PC-3 (cell line): ENCODE data around the gene HSPB6. TPM values are rescaled to one million over a fixed set of nuclear protein-coding genes. Genes with fewer than 3 reads are reported as not detected.

Source experiments
- ATAC-seq: fragments of 200-7000 bp; cut with Tn5 transposase; 2 replicates; pipeline ENCODE4 v1.9.1; 2020; ENCODE audit warnings: mild to moderate bottlenecking, moderate library complexity
- BruUV-seq: library from RNA; stranded (reverse); fragments of 400-500 nt; replicated peaks from 2 replicates; lab custom pipeline; 2021; lab: Mats Ljungman, UMichigan
- CTCF ChIA-PET: fragments of 300-600 bp; sonication (Branson Sonifier 250); formaldehyde crosslinking; loops from one replicate; lab custom pipeline; 2022; ENCODE audit warnings: antibody characterized with exemption; lab: Charles Lee
- POLR2A ChIA-PET: fragments of 300-600 bp; sonication (Branson Sonifier 250); formaldehyde crosslinking; loops from one replicate; lab custom pipeline; 2022; ENCODE audit warnings: antibody characterized with exemption; ENCODE audit not compliant: unreplicated experiment; lab: Charles Lee
- DNase-seq: peaks from one replicate; pipeline ENCODE4 v3.0.0-alpha.2; 2015
- H2AFZ ChIP-seq: fragments of 300-600 bp; sonication (generic); 2 replicates; pipeline ENCODE4 v1.6.0; 2016; ENCODE audit warnings: antibody characterized with exemption, low read length
- H3F3A ChIP-seq: fragments of 300-600 bp; sonication (generic); one replicate; pipeline ENCODE4 v1.6.0; 2017; ENCODE audit warnings: antibody characterized with exemption, low read length, control low read depth, mild to moderate bottlenecking; ENCODE audit not compliant: unreplicated experiment
- H3K27ac ChIP-seq: fragments of 300-600 bp; sonication (generic); 2 replicates; pipeline ENCODE4 v1.5.1; 2016; ENCODE audit warnings: mild to moderate bottlenecking, low read length
- H3K27me3 ChIP-seq: fragments of 300-600 bp; sonication (generic); 2 replicates; pipeline ENCODE4 v1.6.1; 2016; ENCODE audit warnings: low read length, mixed read lengths
- H3K36me3 ChIP-seq: fragments of 300-600 bp; sonication (generic); 2 replicates; pipeline ENCODE4 v1.6.1; 2016; ENCODE audit warnings: low read depth, mixed run types, low read length, mixed read lengths
- H3K4me1 ChIP-seq: fragments of 300-600 bp; sonication (generic); 2 replicates; pipeline ENCODE4 v1.5.1; 2016; ENCODE audit warnings: low read length; ENCODE audit not compliant: insufficient read depth
- H3K4me2 ChIP-seq: fragments of 300-600 bp; sonication (generic); 2 replicates; pipeline ENCODE4 v1.6.0; 2016; ENCODE audit warnings: low read length
- H3K4me3 ChIP-seq: fragments of 300-600 bp; sonication (generic); 2 replicates; pipeline ENCODE4 v1.5.1; 2016; ENCODE audit warnings: mild to moderate bottlenecking, low read length, mixed read lengths
- H3K79me2 ChIP-seq: fragments of 300-600 bp; sonication (generic); 2 replicates; pipeline ENCODE4 v1.6.1; 2017; ENCODE audit warnings: low read length, mixed read lengths
- H3K9ac ChIP-seq: fragments of 300-600 bp; sonication (generic); 2 replicates; pipeline ENCODE4 v1.6.0; 2016; ENCODE audit warnings: mild to moderate bottlenecking, low read length
- H3K9me2 ChIP-seq: fragments of 300-600 bp; sonication (generic); replicated peaks from 2 replicates; pipeline ENCODE4 v1.6.1; 2016; ENCODE audit warnings: mixed run types, low read length, mixed read lengths
- H3K9me3 ChIP-seq: fragments of 300-600 bp; sonication (generic); 2 replicates; pipeline ENCODE4 v1.6.1; 2016; ENCODE audit warnings: low read length, mixed read lengths
- H4K20me1 ChIP-seq: fragments of 300-600 bp; sonication (generic); 2 replicates; pipeline ENCODE4 v1.6.1; 2016; ENCODE audit warnings: low read length, mixed read lengths
- EZH2 ChIP-seq: fragments of 300-600 bp; sonication (generic); IDR thresholded peaks from one replicate; pipeline ENCODE4 v1.6.1; 2017; ENCODE audit warnings: antibody characterized with exemption, mild to moderate bottlenecking, low read length; ENCODE audit not compliant: unreplicated experiment
- EZH2phosphoT487 ChIP-seq: fragments of 300-600 bp; sonication (generic); IDR thresholded peaks from 2 replicates; pipeline ENCODE4 v1.6.1; 2018; ENCODE audit warnings: mild to moderate bottlenecking, antibody characterized with exemption, low read length, borderline replicate concordance
- intact Hi-C: fragments of 100-400 bp; cut with micrococcal nuclease; formaldehyde crosslinking; loops from 2 replicates; pipeline ENCODE4 v1.9.0; 2023
- total RNA-seq: library from RNA; depleted of rRNA; stranded (reverse); fragments of >200 nt; gene quantifications from 2 replicates; pipeline ENCODE4 v1.2.3, GENCODE V29; 2014
- TF ChIP-seq, protein P1 (sequence below): fragments of 300-600 bp; sonication (generic); conservative IDR thresholded peaks from 2 replicates; pipeline ENCODE4 v1.5.1; 2017; ENCODE audit warnings: antibody characterized with exemption, low read depth, mild to moderate bottlenecking, low read length

Gene HSPB6
- total RNA-seq, 1 experiment from 2014 or later: not detected

GRCh38 chr19:35780717-35781116 is 23.9 kb upstream of the HSPB6 start:
- no peaks in the 10 kb centered on the region for H3K9me2 ChIP-seq
- no peaks in the 10 kb centered on the region for H3K36me3 ChIP-seq
- no peaks in the 10 kb centered on the region for H3K27me3 ChIP-seq
- no peaks in the 10 kb centered on the region for H3F3A ChIP-seq
- no peaks in the 10 kb centered on the region for H4K20me1 ChIP-seq
- BruUV-seq: no TSS peak
- no peak for TF ChIP-seq EZH2
- TF ChIP-seq EZH2phosphoT487: no peak
- TF ChIP-seq, protein P1, sequence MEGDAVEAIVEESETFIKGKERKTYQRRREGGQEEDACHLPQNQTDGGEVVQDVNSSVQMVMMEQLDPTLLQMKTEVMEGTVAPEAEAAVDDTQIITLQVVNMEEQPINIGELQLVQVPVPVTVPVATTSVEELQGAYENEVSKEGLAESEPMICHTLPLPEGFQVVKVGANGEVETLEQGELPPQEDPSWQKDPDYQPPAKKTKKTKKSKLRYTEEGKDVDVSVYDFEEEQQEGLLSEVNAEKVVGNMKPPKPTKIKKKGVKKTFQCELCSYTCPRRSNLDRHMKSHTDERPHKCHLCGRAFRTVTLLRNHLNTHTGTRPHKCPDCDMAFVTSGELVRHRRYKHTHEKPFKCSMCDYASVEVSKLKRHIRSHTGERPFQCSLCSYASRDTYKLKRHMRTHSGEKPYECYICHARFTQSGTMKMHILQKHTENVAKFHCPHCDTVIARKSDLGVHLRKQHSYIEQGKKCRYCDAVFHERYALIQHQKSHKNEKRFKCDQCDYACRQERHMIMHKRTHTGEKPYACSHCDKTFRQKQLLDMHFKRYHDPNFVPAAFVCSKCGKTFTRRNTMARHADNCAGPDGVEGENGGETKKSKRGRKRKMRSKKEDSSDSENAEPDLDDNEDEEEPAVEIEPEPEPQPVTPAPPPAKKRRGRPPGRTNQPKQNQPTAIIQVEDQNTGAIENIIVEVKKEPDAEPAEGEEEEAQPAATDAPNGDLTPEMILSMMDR: no peak
- H3K4me2 ChIP-seq: no peak overlapping the region
- ChIA-PET CTCF (no interaction called here), POLR2A (no interaction called here)
- DNase-seq: no peak
- no peak overlapping the region for H3K27ac ChIP-seq
- no peak overlapping the region for H2AFZ ChIP-seq
- no peaks in the 10 kb centered on the region for H3K4me1 ChIP-seq
- intact Hi-C loops: no loop called here
- no peaks in the 10 kb centered on the region for H3K9me3 ChIP-seq
- no peak for ATAC-seq
- H3K79me2 ChIP-seq: no peaks in the 10 kb centered on the region
- H3K9ac ChIP-seq: no peak overlapping the region
- H3K4me3 ChIP-seq: no peak overlapping the region

DNA sequence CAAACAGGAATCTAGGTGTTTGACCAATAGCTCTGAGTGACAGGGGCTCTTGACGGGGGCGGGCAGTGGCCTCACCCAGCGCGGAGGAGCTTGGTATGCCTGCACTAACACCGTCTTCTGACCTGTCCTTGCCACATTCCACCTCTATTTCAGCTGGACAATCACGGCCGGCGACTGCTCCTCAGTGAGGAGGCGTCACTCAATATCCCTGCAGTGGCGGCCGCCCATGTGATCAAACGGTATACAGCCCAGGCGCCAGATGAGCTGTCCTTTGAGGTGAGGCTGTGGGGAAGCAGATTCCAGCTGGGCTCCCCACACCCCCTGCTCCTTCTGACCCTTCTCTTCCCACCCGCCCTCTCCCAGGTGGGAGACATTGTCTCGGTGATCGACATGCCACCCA is 23.2 kb upstream of the HSPB6 start:
- Histone ChIP-seq H3K4me2 (no peak overlapping the region), H3K9me2 (no peaks in the 10 kb centered on the region), H4K20me1 (no peaks in the 10 kb centered on the region), H3K9ac (no peak overlapping the region), H3K4me1 (no peaks in the 10 kb centered on the region), H3K9me3 (no peaks in the 10 kb centered on the region), H3K4me3 (no peak overlapping the region), H3K36me3 (no peaks in the 10 kb centered on the region), H2AFZ (no peak overlapping the region), H3K27me3 (no peaks in the 10 kb centered on the region), H3F3A (no peaks in the 10 kb centered on the region), H3K79me2 (no peaks in the 10 kb centered on the region), H3K27ac (no peak overlapping the region)
- TF ChIP-seq, protein P1: no peak
- TF ChIP-seq EZH2phosphoT487: no peak
- TF ChIP-seq EZH2: no peak
- no peak for DNase-seq
- CTCF ChIA-PET: no interaction called here
- POLR2A ChIA-PET: no interaction called here
- ATAC-seq: no peak
- no TSS peak for BruUV-seq
- intact Hi-C loops: no loop called here

GRCh38 chr19:35779033-35779432 is 22.2 kb upstream of the HSPB6 start:
- Histone ChIP-seq H3K4me3 (no peak overlapping the region), H4K20me1 (no peaks in the 10 kb centered on the region), H3K9ac (no peak overlapping the region), H3F3A (no peaks in the 10 kb centered on the region), H3K9me3 (no peaks in the 10 kb centered on the region), H2AFZ (no peak overlapping the region), H3K4me2 (no peak overlapping the region), H3K4me1 (peaks cover 7% of the 10 kb centered on the region), H3K9me2 (no peaks in the 10 kb centered on the region), H3K27me3 (no peaks in the 10 kb centered on the region), H3K36me3 (no peaks in the 10 kb centered on the region), H3K79me2 (no peaks in the 10 kb centered on the region), H3K27ac (no peak overlapping the region)
- POLR2A ChIA-PET: no interaction called here
- intact Hi-C loops: no loop called here
- CTCF ChIA-PET: no interaction called here
- no TSS peak for BruUV-seq
- no peak for DNase-seq
- TF ChIP-seq EZH2phosphoT487 (no peak), EZH2 (no peak)
- TF ChIP-seq, protein P1: no peak
- no peak for ATAC-seq
